Measurements from ENCODE around the gene NRDE2. TPM values are rescaled to one million over a fixed set of nuclear protein-coding genes. Genes with fewer than 3 reads are reported as not detected.

NRDE2 gene
- total RNA-seq, 1 donor: 11.2 TPM

DNA sequence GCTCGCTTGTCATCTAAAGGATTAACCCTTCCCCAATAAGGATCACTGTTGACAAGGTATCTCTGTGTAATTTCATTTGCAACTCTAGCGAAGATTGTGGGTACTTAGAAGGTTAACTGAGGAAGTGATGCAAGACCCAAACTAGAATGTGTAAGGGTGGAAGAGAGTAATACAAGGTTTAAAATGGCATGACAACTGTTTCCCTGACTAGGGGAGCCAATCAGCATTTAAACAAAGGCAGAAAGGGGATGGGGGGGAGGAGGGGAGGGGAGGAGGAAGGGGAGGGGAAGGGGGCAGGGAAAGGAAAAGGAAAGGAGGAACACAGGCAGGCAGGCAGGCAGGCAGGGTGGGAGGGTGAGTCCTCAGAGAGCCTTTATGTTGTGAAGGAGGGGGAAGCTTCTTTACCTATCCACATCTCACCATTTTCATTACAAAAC is 31.1 kb downstream of the NRDE2 start:
- TF ChIP-seq, protein P1, sequence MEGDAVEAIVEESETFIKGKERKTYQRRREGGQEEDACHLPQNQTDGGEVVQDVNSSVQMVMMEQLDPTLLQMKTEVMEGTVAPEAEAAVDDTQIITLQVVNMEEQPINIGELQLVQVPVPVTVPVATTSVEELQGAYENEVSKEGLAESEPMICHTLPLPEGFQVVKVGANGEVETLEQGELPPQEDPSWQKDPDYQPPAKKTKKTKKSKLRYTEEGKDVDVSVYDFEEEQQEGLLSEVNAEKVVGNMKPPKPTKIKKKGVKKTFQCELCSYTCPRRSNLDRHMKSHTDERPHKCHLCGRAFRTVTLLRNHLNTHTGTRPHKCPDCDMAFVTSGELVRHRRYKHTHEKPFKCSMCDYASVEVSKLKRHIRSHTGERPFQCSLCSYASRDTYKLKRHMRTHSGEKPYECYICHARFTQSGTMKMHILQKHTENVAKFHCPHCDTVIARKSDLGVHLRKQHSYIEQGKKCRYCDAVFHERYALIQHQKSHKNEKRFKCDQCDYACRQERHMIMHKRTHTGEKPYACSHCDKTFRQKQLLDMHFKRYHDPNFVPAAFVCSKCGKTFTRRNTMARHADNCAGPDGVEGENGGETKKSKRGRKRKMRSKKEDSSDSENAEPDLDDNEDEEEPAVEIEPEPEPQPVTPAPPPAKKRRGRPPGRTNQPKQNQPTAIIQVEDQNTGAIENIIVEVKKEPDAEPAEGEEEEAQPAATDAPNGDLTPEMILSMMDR (IDR thresholded peaks at IDR 0.05; ENCODE audit: insufficient read depth, low read length): no peak
- DNase-seq (ENCODE audit: low read depth): peak; percentile 62
- H3K4me3 ChIP-seq (ENCODE audit: low read depth, low read length): no peak overlapping the region

DNA sequence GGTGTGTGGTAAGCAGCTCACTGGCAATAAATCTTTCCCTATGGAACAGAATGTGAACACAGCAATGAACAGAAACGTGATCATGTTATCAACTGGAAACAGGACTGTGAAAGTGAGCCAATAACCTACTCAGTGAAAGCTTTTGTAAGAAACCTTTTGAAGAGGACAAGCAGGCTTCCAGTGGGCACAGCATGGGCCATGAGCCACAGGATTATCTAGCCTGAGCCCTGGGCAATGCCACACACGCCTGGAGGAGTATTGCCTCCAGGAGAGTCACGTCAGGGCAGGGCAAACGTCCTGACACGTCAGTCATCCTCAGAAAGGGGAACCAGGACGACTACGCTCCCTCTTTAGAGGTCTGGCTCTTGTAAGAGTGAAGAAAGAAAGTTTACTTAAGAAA is 32.3 kb downstream of the NRDE2 start:
- no peak for DNase-seq (ENCODE audit: low read depth)
- TF ChIP-seq, protein P1 (IDR thresholded peaks at IDR 0.05; ENCODE audit: insufficient read depth, low read length): no peak
- H3K4me3 ChIP-seq (ENCODE audit: low read depth, low read length): no peak overlapping the region

DNA sequence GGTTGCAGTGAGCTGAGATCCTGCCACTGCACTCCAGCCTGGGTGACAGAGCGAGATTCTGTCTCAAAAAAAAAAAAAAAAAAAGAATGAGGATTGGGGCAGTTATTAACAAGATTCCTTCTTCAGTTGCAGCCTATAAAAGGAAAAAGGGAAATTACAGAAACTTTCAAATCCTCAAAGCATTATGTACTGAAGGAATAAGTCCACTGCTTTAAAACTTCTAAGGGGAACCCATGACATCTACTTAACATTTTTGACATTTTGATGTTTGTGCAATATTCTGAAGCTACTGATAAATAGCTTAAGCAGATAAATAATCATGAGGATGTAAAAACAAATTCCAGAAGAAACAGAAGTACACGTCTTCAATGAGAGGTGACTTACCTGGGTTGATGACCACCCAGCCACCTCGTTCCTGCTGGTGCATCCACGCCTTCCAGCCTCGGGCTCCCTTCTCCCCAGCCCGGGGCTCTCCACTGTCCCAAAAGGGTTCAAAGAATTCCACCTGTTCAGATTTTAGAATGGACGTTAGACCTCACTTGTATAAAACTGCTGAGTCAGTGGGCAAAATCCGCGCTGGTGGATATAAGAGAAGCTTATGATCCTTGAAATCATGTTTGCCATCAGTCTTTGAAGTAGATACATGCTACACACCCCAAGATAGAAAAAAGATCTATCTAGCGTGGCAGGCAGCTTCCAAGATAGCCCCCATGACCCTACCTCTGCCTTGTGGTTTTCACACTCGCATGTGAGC is 33.7 kb downstream of the NRDE2 start:
- DNase-seq (ENCODE audit: low read depth): no peak
- TF ChIP-seq, protein P1 (IDR thresholded peaks at IDR 0.05; ENCODE audit: insufficient read depth, low read length): no peak
- H3K4me3 ChIP-seq (ENCODE audit: low read depth, low read length): no peak overlapping the region

DNA sequence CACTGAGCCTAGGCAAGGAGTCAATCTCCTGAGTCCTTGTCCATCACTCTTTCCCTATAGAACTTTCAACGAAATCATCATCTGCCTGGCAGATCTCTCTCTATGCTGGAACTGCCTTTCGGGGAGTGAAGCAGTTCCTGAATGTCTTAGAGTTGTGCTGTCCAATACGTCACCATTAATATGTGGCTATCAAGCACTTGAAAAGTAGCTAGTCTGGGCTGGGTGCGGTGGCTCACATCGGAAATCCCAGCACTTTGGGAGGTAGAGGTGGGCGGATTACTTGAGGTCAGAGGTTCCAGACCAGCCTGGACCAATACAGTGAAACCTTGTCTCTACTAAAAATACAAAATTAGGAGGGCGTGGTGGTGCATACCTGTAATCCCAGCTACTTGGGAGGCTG is 35.1 kb downstream of the NRDE2 start:
- H3K4me3 ChIP-seq (ENCODE audit: low read depth, low read length): no peak overlapping the region
- TF ChIP-seq, protein P1 (IDR thresholded peaks at IDR 0.05; ENCODE audit: insufficient read depth, low read length): no peak
- DNase-seq (ENCODE audit: low read depth): no peak

DNA sequence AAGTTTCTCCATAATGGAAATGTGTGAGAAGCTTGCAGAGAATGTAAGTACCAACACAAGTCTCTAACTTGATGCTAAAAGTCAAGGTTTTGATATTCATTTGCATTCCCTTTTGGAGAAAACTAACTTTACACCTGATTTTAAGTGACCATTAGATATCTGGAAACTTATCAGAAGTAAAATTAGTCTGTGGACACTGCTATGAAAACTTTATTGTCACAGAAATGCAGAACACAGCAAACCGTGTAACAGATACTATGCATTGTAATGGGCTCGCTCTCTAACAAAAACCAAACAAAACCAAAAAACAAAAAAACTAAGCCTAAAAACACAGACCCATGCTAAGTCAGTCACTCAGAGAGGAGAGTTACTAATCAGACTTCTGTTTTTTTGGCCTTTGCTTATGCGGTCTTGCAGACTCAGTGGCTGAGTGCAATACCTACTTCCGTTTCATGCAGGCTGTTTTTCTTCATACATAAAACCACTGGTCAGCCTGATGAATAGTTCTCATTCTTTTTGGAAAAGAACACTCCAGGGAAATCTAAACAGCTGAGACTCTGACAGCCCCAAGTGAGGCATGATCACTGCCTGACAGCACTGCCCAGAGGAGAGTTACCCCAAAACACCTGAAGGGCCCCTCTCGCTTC is 35.7 kb downstream of the NRDE2 start:
- TF ChIP-seq, protein P1 (IDR thresholded peaks at IDR 0.05; ENCODE audit: insufficient read depth, low read length): no peak
- no peak for DNase-seq (ENCODE audit: low read depth)
- H3K4me3 ChIP-seq (ENCODE audit: low read depth, low read length): no peak overlapping the region

DNA sequence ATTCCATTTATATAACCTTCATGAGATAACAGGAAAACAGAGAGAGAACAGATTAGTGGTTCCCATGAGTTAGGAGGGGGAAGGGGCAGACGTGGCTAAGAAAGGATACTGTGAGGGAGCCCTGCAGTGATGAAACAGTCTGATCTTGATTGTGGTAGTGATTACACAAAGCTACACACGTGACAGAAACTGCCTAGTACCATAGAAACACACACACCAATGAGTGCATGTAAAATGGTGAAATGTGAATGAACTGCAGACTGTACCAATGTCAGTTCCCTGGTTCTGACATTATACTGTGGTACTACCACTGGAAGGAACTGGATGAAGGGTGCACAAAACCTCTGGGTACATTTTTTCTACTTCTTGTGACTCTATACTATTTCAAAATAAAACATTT is 36.9 kb downstream of the NRDE2 start:
- H3K4me3 ChIP-seq (ENCODE audit: low read depth, low read length): no peak overlapping the region
- peak; percentile 7 for DNase-seq (ENCODE audit: low read depth)
- TF ChIP-seq, protein P1 (IDR thresholded peaks at IDR 0.05; ENCODE audit: insufficient read depth, low read length): no peak
